HUDEP-2 (cell line): ENCODE measurements around the gene MPL.

Experiments
- DNase-seq, 76 experiments: peaks; one replicate each; lab custom pipeline; 2025; ENCODE audit not compliant: unreplicated experiment in 76 of 76; lab: John Stamatoyannopoulos, UW

The MPL gene

DNA sequence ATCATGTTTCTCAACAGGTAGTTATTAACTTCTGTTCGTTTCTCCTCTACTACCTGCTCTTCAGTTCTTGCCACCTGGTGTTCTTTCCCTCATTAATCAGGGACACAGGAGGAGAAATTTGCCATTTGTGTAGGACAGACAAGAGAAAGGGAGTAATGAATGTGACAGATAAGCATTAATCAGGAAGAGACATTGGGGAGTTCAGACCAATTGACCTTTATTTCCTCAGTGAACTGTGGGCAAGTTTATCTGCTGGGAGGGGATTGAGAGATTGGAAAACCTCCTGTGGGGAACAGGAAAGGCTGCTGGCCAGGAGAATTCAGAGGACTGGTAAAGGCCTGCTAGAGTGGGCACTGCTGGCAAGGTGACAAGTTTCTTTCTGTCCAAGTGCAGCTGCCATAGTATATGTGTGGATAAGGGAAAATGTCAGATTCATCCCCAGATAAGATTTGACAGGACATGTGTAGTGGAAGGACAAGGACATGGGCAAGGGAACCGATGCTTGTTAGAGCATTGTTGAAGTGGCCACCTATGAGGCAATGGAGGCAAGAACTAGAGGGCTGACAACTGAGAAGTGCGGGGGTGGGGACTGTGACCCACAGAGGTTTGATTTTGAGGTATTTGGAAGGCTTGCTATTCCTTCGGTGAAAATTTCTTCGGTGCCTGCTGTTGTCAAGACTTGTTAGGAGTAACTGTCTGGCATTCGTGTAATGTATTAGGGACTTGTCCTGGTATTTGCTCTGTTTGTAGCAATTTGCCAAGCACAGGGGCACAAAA is 64.7 kb downstream of the MPL start:
- DNase-seq: peak in 4 of 76 experiments; percentile 14 to 38 (median 24)
